Upper lobe of left lung (tissue), 4 donors: ENCODE results near the gene TTLL5.
"Not testable (repeated sequence)": the region's sequence is repeated elsewhere in the genome, so short reads cannot be mapped to it uniquely, and the experiment has no call there.

Experiments
- EP300 ChIP-seq, 4 donors: sonication (generic); formaldehyde crosslinking; IDR thresholded peaks; one replicate each; pipeline ENCODE4 v1.5.1; 2017; ENCODE audit warnings: antibody characterized with exemption in 4 of 4, control low read depth in 2 of 4
- TF ChIP-seq, protein P1 (sequence below), 6 experiments: fragments of 450-650 bp in 4 of 6; fragments of 200-600 bp in 2 of 6; sonication (generic) in 2 of 6; IDR thresholded peaks; one replicate each; pipeline ENCODE4 v1.5.1; 2016 to 2019; ENCODE audit warnings: antibody characterized with exemption in 6 of 6

DNA sequence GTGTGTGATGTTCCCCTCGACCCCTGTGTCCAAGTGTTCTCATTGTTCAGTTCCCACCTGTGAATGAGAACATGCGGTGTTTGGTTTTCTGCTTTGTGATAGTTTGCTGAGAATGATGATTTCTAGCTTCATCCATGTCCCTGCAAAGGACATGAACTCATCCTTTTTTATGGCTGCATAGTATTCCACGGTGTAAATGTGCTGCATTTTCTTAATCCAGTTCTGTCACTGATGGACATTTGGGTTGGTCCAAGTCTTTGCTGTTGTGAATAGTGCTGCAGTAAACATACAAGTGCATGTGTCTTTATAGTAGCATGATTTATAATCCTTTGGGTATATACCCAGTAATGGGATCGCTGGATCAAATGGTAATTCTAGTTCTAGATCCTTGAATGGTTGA is 259.4 kb downstream of the TTLL5 start:
- TF ChIP-seq, protein P1, sequence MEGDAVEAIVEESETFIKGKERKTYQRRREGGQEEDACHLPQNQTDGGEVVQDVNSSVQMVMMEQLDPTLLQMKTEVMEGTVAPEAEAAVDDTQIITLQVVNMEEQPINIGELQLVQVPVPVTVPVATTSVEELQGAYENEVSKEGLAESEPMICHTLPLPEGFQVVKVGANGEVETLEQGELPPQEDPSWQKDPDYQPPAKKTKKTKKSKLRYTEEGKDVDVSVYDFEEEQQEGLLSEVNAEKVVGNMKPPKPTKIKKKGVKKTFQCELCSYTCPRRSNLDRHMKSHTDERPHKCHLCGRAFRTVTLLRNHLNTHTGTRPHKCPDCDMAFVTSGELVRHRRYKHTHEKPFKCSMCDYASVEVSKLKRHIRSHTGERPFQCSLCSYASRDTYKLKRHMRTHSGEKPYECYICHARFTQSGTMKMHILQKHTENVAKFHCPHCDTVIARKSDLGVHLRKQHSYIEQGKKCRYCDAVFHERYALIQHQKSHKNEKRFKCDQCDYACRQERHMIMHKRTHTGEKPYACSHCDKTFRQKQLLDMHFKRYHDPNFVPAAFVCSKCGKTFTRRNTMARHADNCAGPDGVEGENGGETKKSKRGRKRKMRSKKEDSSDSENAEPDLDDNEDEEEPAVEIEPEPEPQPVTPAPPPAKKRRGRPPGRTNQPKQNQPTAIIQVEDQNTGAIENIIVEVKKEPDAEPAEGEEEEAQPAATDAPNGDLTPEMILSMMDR (IDR thresholded peaks at IDR 0.05), result not testable (repeated sequence)
- TF ChIP-seq EP300 (IDR thresholded peaks at IDR 0.05), result not testable (repeated sequence)
